Amygdala (tissue), 56 donors: ENCODE data around the gene TAF11L9.
"Not testable (repeated sequence)": the region's sequence is repeated elsewhere in the genome, so short reads cannot be mapped to it uniquely, and the experiment has no call there.

ENCODE experiments used
- DNase-seq, 56 donors: peaks; one replicate each; lab custom pipeline; 2025; lab: John Stamatoyannopoulos, UW

TAF11L9 gene

GRCh38 chr5:17594255-17594654 is at the start of gene TAF11L9:
TSS of gene TAF11L9 (minus strand) at chr5:17594394.
- DNase-seq, result not testable (repeated sequence)

GRCh38 chr5:17634160-17634559 is 40.0 kb upstream of the TAF11L9 start, which contains the start of gene TAF11L14:
TSS of gene TAF11L14 (plus strand) at chr5:17634460.
- DNase-seq, result no peak

- not testable (repeated sequence) for DNase-seq
Observed at GRCh38 chr5:17631788-17632187, 37.6 kb upstream of the TAF11L9 start, which contains the start of gene TAF11L13. TSS of gene TAF11L13 (plus strand) at chr5:17632088.

GRCh38 chr5:17625686-17626085 is 31.5 kb upstream of the TAF11L9 start:
- no peak for DNase-seq

- no peak for DNase-seq
Observed at GRCh38 chr5:17620627-17621026, 26.4 kb upstream of the TAF11L9 start.

- DNase-seq, result no peak
Observed at GRCh38 chr5:17619354-17619753, 25.2 kb upstream of the TAF11L9 start.

GRCh38 chr5:17614872-17615605 is 20.8 kb upstream of the TAF11L9 start:
- DNase-seq, result no peak

- not testable (repeated sequence) for DNase-seq
Observed at GRCh38 chr5:17610092-17610491, 15.9 kb upstream of the TAF11L9 start, which contains the start of gene TAF11L12. TSS of gene TAF11L12 (plus strand) at chr5:17610392.

- not testable (repeated sequence) for DNase-seq
Observed at GRCh38 chr5:17607461-17607860, 13.3 kb upstream of the TAF11L9 start.

GRCh38 chr5:17604951-17605350 is 10.8 kb upstream of the TAF11L9 start:
- no peak for DNase-seq

- not testable (repeated sequence) for DNase-seq
Observed at GRCh38 chr5:17603880-17604279, 9.7 kb upstream of the TAF11L9 start, which contains the start of gene TAF11L11. TSS of gene TAF11L11 (plus strand) at chr5:17604183.

- DNase-seq, result not testable (repeated sequence)
Observed at GRCh38 chr5:17597728-17598127, 3.5 kb upstream of the TAF11L9 start, which contains the start of gene TAF11L10. TSS of gene TAF11L10 (minus strand) at chr5:17597828.

GRCh38 chr5:17590860-17591259 is 3.3 kb downstream of the TAF11L9 start, which contains the start of gene TAF11L8:
TSS of gene TAF11L8 (minus strand) at chr5:17590960.
- DNase-seq, result not testable (repeated sequence)

GRCh38 chr5:17585658-17586057 is 8.5 kb downstream of the TAF11L9 start, which contains the start of gene TAF11L7:
TSS of gene TAF11L7 (minus strand) at chr5:17585758.
- not testable (repeated sequence) for DNase-seq
